SIG-M5 (cell line): Measurements from ENCODE around the gene LHB.
"Not testable (repeated sequence)": the region's sequence is repeated elsewhere in the genome, so short reads cannot be mapped to it uniquely, and the experiment has no call there.

ENCODE experiments used
- DNase-seq: peaks from one replicate; lab custom pipeline; 2025; lab: John Stamatoyannopoulos, UW

Gene LHB

GRCh38 chr19:49017041-49017665, at the start of gene LHB:
Gene LHB, minus strand, starts transcription at chr19:49017091. Its CDS starts 10 bp downstream, at chr19:49017081.
- no peak for DNase-seq

- no peak for DNase-seq
Measured at GRCh38 chr19:49065905-49066512, 49.1 kb upstream of the LHB start.

GRCh38 chr19:49064768-49065611, 48.1 kb upstream of the LHB start, which contains the start of gene NTF4:
Gene NTF4, minus strand, starts transcription at chr19:49064818. Its CDS starts 2,821 bp downstream, at chr19:49061997.
- DNase-seq = no peak

GRCh38 chr19:49064029-49064629, 47.2 kb upstream of the LHB start:
- no peak for DNase-seq

GRCh38 chr19:49061445-49061844, 44.6 kb upstream of the LHB start:
- no peak for DNase-seq

GRCh38 chr19:49061000-49061399, 44.1 kb upstream of the LHB start:
- no peak for DNase-seq

- DNase-seq = no peak
Measured at GRCh38 chr19:49059053-49059452, 42.2 kb upstream of the LHB start.

GRCh38 chr19:49058562-49058961, 41.7 kb upstream of the LHB start:
- DNase-seq = no peak

GRCh38 chr19:49057636-49058234, 40.8 kb upstream of the LHB start, which contains the start of gene CGB7:
Gene CGB7, minus strand, starts transcription at chr19:49057749. Its CDS starts 2,374 bp downstream, at chr19:49055375.
- no peak for DNase-seq

- not testable (repeated sequence) for DNase-seq
Measured at GRCh38 chr19:49056902-49057596, 40.2 kb upstream of the LHB start.

- no peak for DNase-seq
Measured at GRCh38 chr19:49056101-49056901, 39.4 kb upstream of the LHB start.

GRCh38 chr19:49050376-49051033, 33.6 kb upstream of the LHB start:
- DNase-seq = not testable (repeated sequence)

GRCh38 chr19:49049834-49050233, 32.9 kb upstream of the LHB start:
- DNase-seq = not testable (repeated sequence)

- DNase-seq = not testable (repeated sequence)
Measured at GRCh38 chr19:49049011-49049410, 32.1 kb upstream of the LHB start, which contains the start of gene CGB8. Gene CGB8, minus strand, starts transcription at chr19:49049111. Its CDS starts 372 bp downstream, at chr19:49048739.

GRCh38 chr19:49043548-49043947, 26.7 kb upstream of the LHB start, which contains the start of gene CGB5:
Gene CGB5, plus strand, starts transcription at chr19:49043848. Its CDS starts 362 bp downstream, at chr19:49044210.
- not testable (repeated sequence) for DNase-seq

GRCh38 chr19:49042666-49043065, 25.8 kb upstream of the LHB start:
- DNase-seq = not testable (repeated sequence)

- no peak for DNase-seq
Measured at GRCh38 chr19:49042177-49042576, 25.3 kb upstream of the LHB start.

GRCh38 chr19:49039736-49040135, 22.8 kb upstream of the LHB start:
- not testable (repeated sequence) for DNase-seq

GRCh38 chr19:49038557-49039276, 21.8 kb upstream of the LHB start:
- DNase-seq = not testable (repeated sequence)
